Activated CD4-positive, alpha-beta T cell treated with anti-CD3 and anti-CD28 coated beads, Interleukin-2, amount 50 U/mL, for 1 hour (primary cell): ENCODE results near the gene MYO15B.
"Not testable (repeated sequence)": the region's sequence is repeated elsewhere in the genome, so short reads cannot be mapped to it uniquely, and the experiment has no call there.

Experiments used
- DNase-seq: peaks from one replicate; pipeline ENCODE4 v3.0.0-alpha.2; 2020

The MYO15B gene

GRCh38 chr17:75576661-75577060, 10.9 kb upstream of the MYO15B start:
- no peak for DNase-seq

- peak; percentile 37 for DNase-seq
Measured at GRCh38 chr17:75581121-75581725, 6.4 kb upstream of the MYO15B start.

GRCh38 chr17:75583197-75583596, 4.4 kb upstream of the MYO15B start:
- not testable (repeated sequence) for DNase-seq

- DNase-seq: no peak
Measured at GRCh38 chr17:75584849-75585175, 2.8 kb upstream of the MYO15B start.

GRCh38 chr17:75588596-75589011, 1.0 kb downstream of the MYO15B start:
- DNase-seq: no peak

GRCh38 chr17:75589012-75589918, 1.7 kb downstream of the MYO15B start:
- peak; percentile 96 for DNase-seq

GRCh38 chr17:75589919-75590303, 2.3 kb downstream of the MYO15B start:
- DNase-seq: no peak

GRCh38 chr17:75590314-75590761, 2.7 kb downstream of the MYO15B start:
- no peak for DNase-seq

- DNase-seq: no peak
Measured at GRCh38 chr17:75590849-75591721, 3.5 kb downstream of the MYO15B start.

GRCh38 chr17:75591722-75592302, 4.2 kb downstream of the MYO15B start:
- no peak for DNase-seq

GRCh38 chr17:75592348-75593020, 4.9 kb downstream of the MYO15B start:
- DNase-seq: no peak

- not testable (repeated sequence) for DNase-seq
Measured at GRCh38 chr17:75593430-75593829, 5.8 kb downstream of the MYO15B start.

GRCh38 chr17:75594499-75595283, 7.1 kb downstream of the MYO15B start:
- no peak for DNase-seq

GRCh38 chr17:75595284-75595919, 7.8 kb downstream of the MYO15B start:
- no peak for DNase-seq

GRCh38 chr17:75595920-75596313, 8.3 kb downstream of the MYO15B start:
- no peak for DNase-seq

GRCh38 chr17:75596320-75597087, 8.9 kb downstream of the MYO15B start:
- no peak for DNase-seq

- DNase-seq: peak; percentile 65
Measured at GRCh38 chr17:75601057-75601987, 13.7 kb downstream of the MYO15B start.

GRCh38 chr17:75602644-75603043, 15.0 kb downstream of the MYO15B start:
- no peak for DNase-seq

- no peak for DNase-seq
Measured at GRCh38 chr17:75603123-75603522, 15.5 kb downstream of the MYO15B start.
